Keratinocyte (primary cell): ENCODE data around the gene SLC9A8. TPM values are rescaled to one million over a fixed set of nuclear protein-coding genes. Genes with fewer than 3 reads are reported as not detected.

Source experiments
- DNase-seq: peaks from one replicate; pipeline ENCODE4 v3.0.0-alpha.2; 2011; ENCODE audit warnings: low read depth, missing footprints, low spot score
- FAIRE-seq: peaks from 2 replicates; lab custom pipeline; 2011; peaks lifted over from hg19 to GRCh38; lab: Jason Lieb, UNC
- H2AFZ ChIP-seq: 2 replicates; pipeline ENCODE4 v1.6.0; 2012; ENCODE audit warnings: low read length, control low read depth, inconsistent platforms; ENCODE audit not compliant: control insufficient read depth
- H3K27ac ChIP-seq: 2 replicates; pipeline ENCODE4 v1.5.1; 2011; ENCODE audit warnings: low read length; ENCODE audit not compliant: control insufficient read depth, insufficient read depth
- H3K27me3 ChIP-seq: 3 replicates; pipeline ENCODE4 v1.6.0; 2011; ENCODE audit warnings: low read length; ENCODE audit not compliant: control insufficient read depth, insufficient read depth; ENCODE audit errors: extremely low read depth
- H3K36me3 ChIP-seq, 2 experiments: 2 replicates in 1 of 2; 3 replicates in 1 of 2; pipeline ENCODE4 v1.5.1; 2011; ENCODE audit warnings: low read length in 2 of 2, mild to moderate bottlenecking in 1 of 2; ENCODE audit not compliant: control insufficient read depth in 2 of 2, insufficient read depth in 2 of 2; ENCODE audit errors: extremely low read depth in 1 of 2
- H3K4me1 ChIP-seq: 3 replicates; pipeline ENCODE4 v1.5.1; 2011; ENCODE audit warnings: low read length; ENCODE audit not compliant: control insufficient read depth, insufficient read depth; ENCODE audit errors: extremely low read depth
- H3K4me2 ChIP-seq: 3 replicates; pipeline ENCODE4 v1.6.0; 2011; ENCODE audit warnings: low read depth, low read length; ENCODE audit not compliant: control insufficient read depth, insufficient read depth; ENCODE audit errors: extremely low read depth
- H3K4me3 ChIP-seq, 3 experiments: fragments of 200-600 bp in 1 of 3; sonication (generic) in 1 of 3; 2 replicates in 2 of 3; 3 replicates in 1 of 3; pipeline ENCODE4 v1.5.1; 2011 to 2016; ENCODE audit warnings: low read length in 3 of 3, mild to moderate bottlenecking in 3 of 3, control low read depth in 2 of 3, inconsistent platforms in 1 of 3, low read depth in 1 of 3, mixed read lengths in 1 of 3, mixed run types in 1 of 3, moderate library complexity in 1 of 3; ENCODE audit not compliant: control insufficient read depth in 2 of 3, insufficient read depth in 2 of 3; ENCODE audit errors: extremely low read depth in 1 of 3
- H3K79me2 ChIP-seq: 2 replicates; pipeline ENCODE4 v1.6.0; 2012; ENCODE audit warnings: low read length; ENCODE audit not compliant: control insufficient read depth, insufficient read depth
- H3K9ac ChIP-seq: 3 replicates; pipeline ENCODE4 v1.6.0; 2011; ENCODE audit warnings: low read length; ENCODE audit not compliant: control insufficient read depth, insufficient read depth; ENCODE audit errors: extremely low read depth
- H3K9me1 ChIP-seq: 3 replicates; pipeline ENCODE4 v1.6.0; 2011; ENCODE audit warnings: low read length; ENCODE audit not compliant: control insufficient read depth, insufficient read depth; ENCODE audit errors: extremely low read depth
- H3K9me3 ChIP-seq: 2 replicates; pipeline ENCODE4 v1.5.1; 2012; ENCODE audit warnings: low read depth, low read length; ENCODE audit not compliant: control insufficient read depth
- H4K20me1 ChIP-seq: 3 replicates; pipeline ENCODE4 v1.6.0; 2011; ENCODE audit warnings: low read length; ENCODE audit not compliant: control insufficient read depth, insufficient read depth; ENCODE audit errors: extremely low read depth
- CTCF ChIP-seq, 3 experiments: IDR thresholded peaks in 1 of 3; conservative IDR thresholded peaks in 1 of 3; optimal IDR thresholded peaks in 1 of 3; 2 replicates in 2 of 3; 3 replicates in 1 of 3; pipeline versions ENCODE3 to v1.5.1; 2011; ENCODE audit warnings: low read length in 3 of 3, mild to moderate bottlenecking in 3 of 3, moderate library complexity in 2 of 3, control low read depth in 1 of 3, inconsistent platforms in 1 of 3; ENCODE audit not compliant: insufficient read depth in 2 of 3; ENCODE audit errors: extremely low read depth in 1 of 3
- EZH2 ChIP-seq: IDR thresholded peaks from one replicate; pipeline ENCODE4 v1.6.1; 2012; ENCODE audit warnings: inconsistent platforms, mild to moderate bottlenecking, low read length, moderate library complexity
- dilution Hi-C: fragments of 300-500 bp; cut with MboI; formaldehyde crosslinking; loops from one replicate; pipeline ENCODE4 v1.7.0; 2020; ENCODE audit warnings: low sequenced_read_pairs; ENCODE audit not compliant: extremely low pct_ligation_motif_present
- polyA plus RNA-seq, 5 experiments: library from polyadenylated mRNA; depleted of rRNA in 3 of 5; stranded (reverse) in 3 of 5; stranded (forward) in 1 of 5; unstranded in 1 of 5; fragments of >200 nt; gene quantifications; 1 replicate in 1 of 5; 2 replicates in 3 of 5; 3 replicates in 1 of 5; pipeline versions ENCODE4 v1.2.1 to v1.2.3, GENCODE V29; 2011 to 2012; ENCODE audit warnings: missing spikeins in 2 of 5, low read depth in 1 of 5, low replicate concordance in 1 of 5

SLC9A8 gene
- polyA plus RNA-seq, 1 donor (not counting 4 experiments of a cell fraction or from before 2014, with no cell fraction given) = 1.9 TPM

- FAIRE-seq (no peak), DNase-seq (no peak)
- Histone ChIP-seq H3K4me2 (no peak overlapping the region), H3K79me2 (no peaks in the 10 kb centered on the region), H3K27ac (no peak overlapping the region), H4K20me1 (no peaks in the 10 kb centered on the region), H3K27me3 (no peaks in the 10 kb centered on the region), H3K36me3 (peaks cover 6 to 10% of the 10 kb centered on the region in 2 experiments), H3K9me1 (no peaks in the 10 kb centered on the region), H2AFZ (no peak overlapping the region), H3K9me3 (no peaks in the 10 kb centered on the region), H3K4me3 (no peak overlapping the region), H3K4me1 (no peaks in the 10 kb centered on the region), H3K9ac (no peak overlapping the region)
- dilution Hi-C loops = no loop called here
- TF ChIP-seq CTCF (optimal IDR thresholded peaks at IDR 0.05 in 1 of 3, IDR thresholded peaks at IDR 0.05 in 1 of 3, conservative IDR thresholded peaks at IDR 0.05 in 1 of 3; ENCODE audit: extremely low read depth in 1 of 3, insufficient read depth in 2 of 3, low read length in 3 of 3) (no peak), EZH2 (no peak)
These were observed 7.1 kb downstream of the SLC9A8 start for GRCh38 chr20:49819702-49820101.

DNA sequence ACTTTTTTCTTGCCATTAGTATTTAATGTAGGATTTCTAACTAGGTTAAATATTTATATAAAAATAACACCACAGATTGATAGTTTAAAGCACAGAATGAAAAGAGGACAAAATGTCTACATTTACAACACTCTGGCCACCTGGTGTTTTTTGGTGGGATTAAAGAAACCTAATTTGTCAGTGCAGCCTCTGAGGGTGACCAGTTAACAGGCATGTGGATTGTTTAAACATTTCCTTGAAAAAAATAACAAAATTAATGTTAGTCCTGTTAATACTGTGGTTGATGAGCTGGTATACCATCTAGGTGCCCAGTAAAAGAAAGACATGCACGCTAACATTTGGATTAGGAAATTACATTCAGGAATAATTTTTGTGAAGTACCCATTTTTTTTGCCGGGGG, 8.8 kb downstream of the SLC9A8 start:
- Histone ChIP-seq H3K79me2 (no peaks in the 10 kb centered on the region), H3K27me3 (no peaks in the 10 kb centered on the region), H3K27ac (no peak overlapping the region), H3K4me3 (no peak overlapping the region), H4K20me1 (no peaks in the 10 kb centered on the region), H3K36me3 (peaks cover 6 to 12% of the 10 kb centered on the region in 2 experiments), H3K4me2 (no peak overlapping the region), H3K9me1 (no peaks in the 10 kb centered on the region), H3K9ac (no peak overlapping the region), H3K4me1 (no peaks in the 10 kb centered on the region), H3K9me3 (no peaks in the 10 kb centered on the region), H2AFZ (no peak overlapping the region)
- FAIRE-seq = no peak
- dilution Hi-C loops = no loop called here
- no peak for DNase-seq
- TF ChIP-seq EZH2 (no peak), CTCF (optimal IDR thresholded peaks at IDR 0.05 in 1 of 3, IDR thresholded peaks at IDR 0.05 in 1 of 3, conservative IDR thresholded peaks at IDR 0.05 in 1 of 3; ENCODE audit: extremely low read depth in 1 of 3, insufficient read depth in 2 of 3, low read length in 3 of 3) (no peak)
